Measurements from ENCODE around the gene QRFPR. TPM values are rescaled to one million over a fixed set of nuclear protein-coding genes. Genes with fewer than 3 reads are reported as not detected.

Gene QRFPR
- total and polyA plus RNA-seq, 2 of the 8 experiments (the other 6 are each of a cell fraction or from before 2014, with no cell fraction given), result 1.0 to 2.9 TPM

DNA sequence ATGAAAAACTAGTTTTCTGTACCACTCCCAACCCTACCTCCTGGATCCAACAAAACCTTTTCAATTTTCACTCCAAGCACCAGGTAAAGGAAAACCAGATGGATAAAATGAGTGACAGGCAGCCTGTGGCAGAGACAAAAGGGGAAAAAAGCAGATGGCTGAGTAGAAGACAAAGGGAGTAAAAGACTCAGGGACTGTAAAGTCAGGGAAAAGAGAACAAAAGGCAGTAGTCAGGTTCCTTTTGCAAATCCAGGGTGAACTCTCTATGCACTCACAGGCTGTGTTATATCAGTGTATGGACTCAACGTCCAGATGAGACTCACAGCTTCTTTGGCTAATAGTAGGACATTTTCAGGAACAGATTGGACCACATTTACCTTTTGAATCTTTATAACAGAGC, 54.2 kb downstream of the QRFPR start:
- Histone ChIP-seq H4K91ac (replicated peaks; ENCODE audit: insufficient read length, low read length) (no peak overlapping the region), H3K27ac (ENCODE audit: low read depth, low read length) (no peak overlapping the region), H3K9me3 (ENCODE audit: insufficient read depth in 2 of 2, low read depth in 1 of 2, low read length in 1 of 2) (no peaks in the 10 kb centered on the region), H2AFZ (ENCODE audit: low read length) (peak overlapping the region; percentile 78), H2BK12ac (ENCODE audit: low read depth, low read length) (no peak overlapping the region), H3K27me3 (replicated peaks in 1 of 4; ENCODE audit: control insufficient read depth in 3 of 4, extremely low read depth in 1 of 4, insufficient read depth in 3 of 4, low read length in 3 of 4) (no peaks in the 10 kb centered on the region), H2BK15ac (ENCODE audit: low read length) (no peak overlapping the region), H3K23me2 (ENCODE audit: low read depth, low read length) (no peaks in the 10 kb centered on the region), H3K79me2 (ENCODE audit: control insufficient read depth in 1 of 2, insufficient read depth in 2 of 2, low read length in 2 of 2) (no peaks in the 10 kb centered on the region), H4K5ac (ENCODE audit: insufficient read length, low read depth, low read length) (no peak overlapping the region), H4K8ac (ENCODE audit: extremely low read depth, insufficient read depth, low read length) (no peak overlapping the region), H3K36me3 (ENCODE audit: control insufficient read depth in 2 of 4, insufficient read depth in 4 of 4, low read length in 3 of 4) (no peaks in the 10 kb centered on the region), H3K4ac (replicated peaks; ENCODE audit: insufficient read length, low read depth, low read length) (no peak overlapping the region), H3K9ac (replicated peaks in 1 of 4; ENCODE audit: extremely low read depth in 1 of 4, low read depth in 3 of 4, low read length in 3 of 4) (no peak overlapping the region), H2BK120ac (replicated peaks; ENCODE audit: low read depth, low read length) (no peak overlapping the region), H3K4me1 (replicated peaks in 1 of 4; ENCODE audit: control insufficient read depth in 3 of 4, insufficient read depth in 4 of 4, low read length in 3 of 4) (peaks cover 0 to 3% (median 0%) of the 10 kb centered on the region in 4 experiments; a peak in 1 of 7 replicates), H2BK20ac (ENCODE audit: low read length) (no peak overlapping the region), H3K56ac (replicated peaks; ENCODE audit: insufficient read length, low read depth, low read length) (no peak overlapping the region), H2BK5ac (ENCODE audit: low read depth, low read length) (no peak overlapping the region), H4K20me1 (replicated peaks in 1 of 2; ENCODE audit: control insufficient read depth in 1 of 2, insufficient read depth in 2 of 2, low read length in 2 of 2) (no peaks in the 10 kb centered on the region), H2AK5ac (ENCODE audit: low read depth, low read length) (no peak overlapping the region), H3K18ac (ENCODE audit: extremely low read depth, low read length) (no peak overlapping the region), H3K4me3 (ENCODE audit: extremely low read depth in 1 of 4, insufficient read depth in 2 of 4, low read depth in 3 of 4, low read length in 4 of 4) (no peak overlapping the region), H3K79me1 (ENCODE audit: low read depth, low read length) (no peaks in the 10 kb centered on the region), H3K4me2 (ENCODE audit: insufficient read depth in 1 of 2, low read depth in 2 of 2, low read length in 2 of 2) (no peak overlapping the region), H3K14ac (ENCODE audit: insufficient read length) (no peak overlapping the region), H3K23ac (ENCODE audit: insufficient read length) (no peak overlapping the region)
- no peak for DNase-seq (ENCODE audit: low read depth in 1 of 2, low spot score in 2 of 2)
- ChIA-PET POLR2A (ENCODE audit: partially characterized antibody) (no interaction called here), CTCF (ENCODE audit: partially characterized antibody) (interaction anchor here (1.0 to 1.7 kb wide), 4 partner anchors 15 to 134 kb away, joined by 3 to 7 read pairs (median 4); no protein-coding TSS in a partner anchor)
- TF ChIP-seq CTBP2 (IDR thresholded peaks at IDR 0.05; ENCODE audit: borderline replicate concordance, insufficient read depth, insufficient read length, low read length) (no peak), CBX5 (IDR thresholded peaks at IDR 0.05; ENCODE audit: low read depth, low read length) (no peak), CEBPB (IDR thresholded peaks at IDR 0.05; ENCODE audit: low read depth, low read length) (no peak)
- WGBS, 2 experiments (ENCODE audit: extremely low coverage in 1 of 2, insufficient coverage in 1 of 2, insufficient read length in 1 of 2, insufficient replicate concordance in 2 of 2, low coverage in 1 of 2, low lambda C conversion rate in 2 of 2, missing lambda C conversion rate in 1 of 2), result 65% methylated on average over 1 of the region's 1 CpG; no CpG with 5 or more reads in 1 of the 2 experiments
- FAIRE-seq, result no peak
